NB4 (cell line): ENCODE results near the gene H6PD.

ENCODE experiments used
- CTCF ChIP-seq: IDR thresholded peaks from one replicate; pipeline ENCODE4 v1.5.1; 2012; ENCODE audit warnings: low read depth, low read length
- MYC ChIP-seq: IDR thresholded peaks from 2 replicates; pipeline ENCODE4 v1.6.1; 2011; ENCODE audit warnings: low read depth, low read length
- POLR2A ChIP-seq: IDR thresholded peaks from 2 replicates; pipeline ENCODE4 v1.6.1; 2011; ENCODE audit warnings: mild to moderate bottlenecking; ENCODE audit not compliant: insufficient read length; ENCODE audit errors: extremely low read depth
- TF ChIP-seq, protein P1 (sequence below): IDR thresholded peaks from 2 replicates; pipeline ENCODE4 v1.6.1; 2011; ENCODE audit warnings: low read depth, low read length

DNA sequence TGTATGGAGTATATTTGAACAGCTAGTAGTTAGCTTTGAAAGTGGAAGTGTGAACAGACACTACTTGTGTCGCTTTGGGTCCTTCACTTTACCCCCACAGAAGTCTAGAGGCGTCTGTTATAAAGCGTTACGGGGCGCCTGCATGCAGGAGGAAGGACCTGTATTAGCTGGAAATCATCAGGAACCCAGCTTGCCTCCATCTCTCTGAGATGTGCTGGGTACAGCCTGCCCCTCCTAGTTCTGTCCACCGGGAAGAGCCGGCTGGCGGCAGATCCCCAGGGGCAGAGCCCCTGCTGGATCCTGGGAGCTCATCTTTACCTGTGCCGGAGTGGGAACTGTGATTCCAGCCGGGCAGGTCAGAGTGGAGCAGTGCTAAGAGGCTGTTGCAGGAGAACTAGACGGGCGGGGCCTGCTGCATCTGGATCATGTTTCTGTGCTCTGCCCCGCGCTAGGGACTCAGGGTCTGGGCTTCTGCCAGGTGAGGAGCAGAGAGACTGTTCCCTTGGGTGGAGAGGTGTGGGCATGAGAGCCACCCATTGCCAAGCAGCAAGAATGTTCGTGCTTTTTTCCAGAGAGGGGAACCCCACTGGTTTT is 35.8 kb downstream of the H6PD start:
- TF ChIP-seq POLR2A (no peak), CTCF (no peak), MYC (no peak)
- TF ChIP-seq, protein P1, sequence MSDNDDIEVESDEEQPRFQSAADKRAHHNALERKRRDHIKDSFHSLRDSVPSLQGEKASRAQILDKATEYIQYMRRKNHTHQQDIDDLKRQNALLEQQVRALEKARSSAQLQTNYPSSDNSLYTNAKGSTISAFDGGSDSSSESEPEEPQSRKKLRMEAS, result no peak
